ENCODE measurements around the gene CLIP1.

The CLIP1 gene

GRCh38 chr12:122238861-122239260 lies 183.6 kb downstream of the CLIP1 start:
- no peak for DNase-seq

GRCh38 chr12:122235741-122236140 lies 186.7 kb downstream of the CLIP1 start:
- no peak for DNase-seq

- no peak for DNase-seq
Observed at GRCh38 chr12:122232691-122233090, 189.8 kb downstream of the CLIP1 start.

DNA sequence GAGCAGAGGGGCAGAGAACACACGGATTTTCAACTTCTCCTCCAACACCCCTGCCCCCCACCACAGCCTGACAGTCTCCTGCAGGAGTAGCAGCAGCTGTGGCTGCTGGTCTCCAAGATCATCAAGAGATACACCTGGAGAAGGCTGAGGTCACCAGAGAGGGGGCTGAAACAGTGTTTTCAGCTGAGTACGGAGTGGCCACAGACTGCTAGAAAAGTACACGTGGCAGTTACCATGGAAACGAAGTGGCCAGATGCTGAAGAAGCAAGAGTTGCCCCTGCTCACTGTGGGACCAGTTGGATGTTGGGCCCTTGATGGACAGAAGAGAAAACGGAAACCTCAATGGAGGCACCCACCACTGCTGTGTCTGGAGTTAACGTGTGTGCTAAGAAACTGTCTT lies 191.7 kb downstream of the CLIP1 start:
- DNase-seq, result no peak

GRCh38 chr12:122228092-122228491 lies 194.4 kb downstream of the CLIP1 start:
- no peak for DNase-seq

GRCh38 chr12:122227341-122227740 lies 195.1 kb downstream of the CLIP1 start:
- DNase-seq, result no peak

DNA sequence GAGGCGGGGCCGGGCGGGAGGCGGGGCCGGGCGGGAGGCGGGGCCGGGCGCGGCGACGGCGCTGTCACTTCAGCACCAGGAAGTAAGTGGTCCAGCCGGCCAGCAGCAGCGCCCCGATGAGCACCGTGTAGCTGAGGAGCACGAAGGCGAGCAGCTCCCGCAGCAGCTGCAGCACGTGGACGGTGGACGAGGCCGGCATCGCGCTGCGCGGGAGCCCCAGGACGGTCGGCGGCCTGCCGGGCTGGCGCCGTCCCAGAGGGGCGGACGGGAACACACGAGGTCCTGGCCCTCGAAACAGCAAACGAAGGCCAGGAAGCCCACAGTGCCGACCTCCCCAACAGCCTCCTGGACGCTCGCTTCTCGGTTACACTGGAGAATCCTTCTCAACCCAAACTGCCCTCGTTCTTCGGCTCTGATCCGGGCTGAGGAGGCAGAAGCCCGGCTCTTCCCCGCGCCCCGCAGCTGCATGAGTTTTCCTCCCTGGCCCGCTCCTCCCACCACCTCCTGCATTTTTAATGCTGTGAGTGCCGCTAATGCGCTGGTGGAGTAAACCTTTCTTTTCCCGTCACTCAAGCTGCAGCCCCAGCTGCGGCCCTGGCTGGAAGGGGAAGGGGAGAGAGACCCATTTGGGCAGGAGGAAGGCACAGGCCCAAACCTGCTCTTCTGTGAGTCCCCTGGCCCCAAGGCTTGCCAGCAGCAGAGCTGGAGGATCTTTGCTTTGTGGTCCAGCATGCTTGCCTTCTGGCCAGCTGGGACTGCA lies 195.9 kb downstream of the CLIP1 start:
- DNase-seq, result peak; percentile 22

- peak; percentile 97 for DNase-seq
Observed at GRCh38 chr12:122225683-122226365, 196.6 kb downstream of the CLIP1 start, which contains the start of gene DIABLO. Gene DIABLO (minus strand): TSS chr12:122226052. CDS start chr12:122226014, 38 bp downstream.

Data from NCI-H1092 treated with DMSO at 0.1 percent for 48 hours (cell line).